ENCODE results near the gene PCAT7.
"Not testable (repeated sequence)": the region's sequence is repeated elsewhere in the genome, so short reads cannot be mapped to it uniquely, and the experiment has no call there.

GRCh38 chr9:94592683-94593082, 37.8 kb downstream of the PCAT7 start:
- TF ChIP-seq CTCF (conservative IDR thresholded peaks at IDR 0.05; ENCODE audit: low read depth in 2 of 2); REST (IDR thresholded peaks at IDR 0.05; ENCODE audit: unreplicated experiment); ETS1 (IDR thresholded peaks at IDR 0.05); EZH2 (IDR thresholded peaks at IDR 0.05; ENCODE audit: low read depth, unreplicated experiment); CREB1 (CRISPR knock-in tag; IDR thresholded peaks at IDR 0.05; ENCODE audit: low read depth); POLR2AphosphoS5 (IDR thresholded peaks at IDR 0.05; ENCODE audit: low read depth); EZH2phosphoT487 (IDR thresholded peaks at IDR 0.05; ENCODE audit: unreplicated experiment); JUNB (IDR thresholded peaks at IDR 0.05; ENCODE audit: unreplicated experiment); STAT1 (IDR thresholded peaks at IDR 0.05; ENCODE audit: unreplicated experiment): not testable (repeated sequence)

All from GM23338 (cell line).